Stimulated activated CD8-positive, alpha-beta memory T cell treated with anti-CD3 and anti-CD28 coated beads, Interleukin-7, amount 100 ng/mL, for 4 hours (primary cell): ENCODE data around the gene ARHGAP4.

Source experiments
- DNase-seq, 2 donors: peaks; one replicate each; pipeline ENCODE4 v3.0.0-alpha.2; 2020; ENCODE audit warnings: low read depth in 2 of 2

ARHGAP4 gene

DNA sequence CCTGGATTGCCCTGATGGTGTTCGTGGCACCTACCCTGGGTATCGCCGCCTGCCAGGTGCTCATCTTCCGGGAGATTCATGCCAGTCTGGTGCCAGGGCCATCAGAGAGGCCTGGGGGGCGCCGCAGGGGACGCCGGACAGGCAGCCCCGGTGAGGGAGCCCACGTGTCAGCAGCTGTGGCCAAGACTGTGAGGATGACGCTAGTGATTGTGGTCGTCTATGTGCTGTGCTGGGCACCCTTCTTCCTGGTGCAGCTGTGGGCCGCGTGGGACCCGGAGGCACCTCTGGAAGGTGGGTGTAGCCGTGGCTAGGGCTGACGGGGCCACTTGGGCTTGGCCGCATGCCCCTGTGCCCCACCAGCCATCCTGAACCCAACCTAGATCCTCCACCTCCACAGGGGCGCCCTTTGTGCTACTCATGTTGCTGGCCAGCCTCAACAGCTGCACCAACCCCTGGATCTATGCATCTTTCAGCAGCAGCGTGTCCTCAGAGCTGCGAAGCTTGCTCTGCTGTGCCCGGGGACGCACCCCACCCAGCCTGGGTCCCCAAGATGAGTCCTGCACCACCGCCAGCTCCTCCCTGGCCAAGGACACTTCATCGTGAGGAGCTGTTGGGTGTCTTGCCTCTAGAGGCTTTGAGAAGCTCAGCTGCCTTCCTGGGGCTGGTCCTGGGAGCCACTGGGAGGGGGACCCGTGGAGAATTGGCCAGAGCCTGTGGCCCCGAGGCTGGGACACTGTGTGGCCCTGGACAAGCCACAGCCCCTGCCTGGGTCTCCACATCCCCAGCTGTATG lies 19.7 kb downstream of the ARHGAP4 start:
- DNase-seq, result no peak

GRCh38 chrX:153905481-153906095 lies 20.5 kb downstream of the ARHGAP4 start:
- DNase-seq, result no peak

GRCh38 chrX:153903991-153904957 lies 21.8 kb downstream of the ARHGAP4 start, which contains the start of gene AVPR2:
AVPR2 (plus strand) TSS chrX:153904673; CDS start chrX:153905146, 473 bp downstream.
- no peak for DNase-seq

DNA sequence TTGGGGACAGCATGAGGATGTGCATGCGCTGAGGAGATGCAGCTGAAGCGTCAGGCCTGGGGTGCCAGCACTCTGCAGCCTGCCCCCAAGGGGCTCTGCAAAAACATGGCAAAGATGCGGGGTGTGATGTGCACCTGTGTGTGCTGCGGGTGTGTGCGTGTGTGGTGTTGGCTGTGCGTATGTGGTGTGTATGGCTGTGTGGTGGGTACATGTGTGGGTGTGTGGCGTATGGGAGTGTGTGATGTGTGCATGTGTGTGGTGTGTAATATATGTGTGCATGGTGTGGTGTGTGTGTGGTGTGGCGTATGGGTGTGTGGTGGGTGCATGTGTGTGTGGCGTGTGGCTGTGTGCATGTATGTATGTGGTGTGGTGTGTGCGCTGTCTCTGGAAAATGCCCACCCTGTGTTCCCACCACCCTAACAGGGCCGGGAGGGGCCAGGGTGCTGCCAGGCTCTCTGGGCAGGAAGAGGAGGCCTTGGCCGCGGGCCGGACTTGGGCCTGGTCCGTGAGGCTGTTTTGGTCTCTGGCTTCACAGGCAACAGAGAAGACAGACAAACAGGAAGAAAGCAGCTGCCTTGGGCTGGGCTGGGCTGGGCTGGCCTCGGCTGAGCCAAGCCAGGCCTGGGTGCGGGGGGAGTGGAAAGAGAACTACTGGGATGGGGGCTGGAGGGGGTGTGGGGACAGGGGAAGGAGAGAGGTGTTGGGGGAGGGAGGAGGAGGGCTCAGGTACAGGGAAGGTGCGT lies 22.7 kb downstream of the ARHGAP4 start:
- DNase-seq, result no peak

GRCh38 chrX:153902385-153902784 lies 23.7 kb downstream of the ARHGAP4 start:
- DNase-seq, result no peak

DNA sequence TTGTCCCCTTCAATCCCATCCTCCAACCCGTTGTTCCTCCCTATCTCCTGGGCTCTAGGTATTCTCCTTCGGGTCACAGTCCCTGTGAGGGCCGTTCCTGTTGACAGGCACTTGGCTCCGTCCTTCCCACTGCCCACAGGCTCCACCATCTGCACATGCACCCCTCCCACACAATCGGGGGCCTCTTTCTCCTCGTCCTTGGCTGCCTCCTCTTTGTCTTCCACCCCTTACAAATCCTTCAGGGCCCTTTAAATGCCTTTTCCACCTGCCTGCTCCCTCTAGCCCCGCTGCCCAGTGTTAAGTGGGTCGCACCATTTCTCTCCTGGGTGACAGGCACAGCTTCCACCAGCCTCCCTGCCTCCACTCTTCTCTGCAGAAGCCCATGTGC lies 24.3 kb downstream of the ARHGAP4 start:
- DNase-seq, result no peak

GRCh38 chrX:153900831-153901752 lies 25.0 kb downstream of the ARHGAP4 start:
- peak; percentile 49 to 51 for DNase-seq

DNA sequence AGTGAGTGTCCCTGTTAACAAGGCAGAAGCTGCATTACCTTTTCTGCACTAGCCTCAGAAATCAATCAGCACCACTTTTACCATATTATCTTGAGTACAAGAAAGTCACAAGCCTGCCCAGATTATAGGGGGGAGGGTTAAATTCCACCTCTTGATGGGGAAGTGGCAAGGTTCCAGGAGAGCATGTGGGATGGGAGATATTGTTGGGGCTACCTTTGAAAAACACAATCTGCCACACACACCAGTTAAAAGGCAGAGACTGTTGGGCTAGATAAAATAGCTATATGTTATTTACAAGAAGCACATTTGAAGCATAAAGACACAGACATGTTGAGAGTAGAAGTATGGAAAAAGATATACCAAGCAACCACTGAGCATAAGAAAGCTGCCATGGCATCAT lies 28.2 kb downstream of the ARHGAP4 start:
- DNase-seq, result no peak

GRCh38 chrX:153889123-153889522 lies 36.9 kb downstream of the ARHGAP4 start:
- no peak for DNase-seq

DNA sequence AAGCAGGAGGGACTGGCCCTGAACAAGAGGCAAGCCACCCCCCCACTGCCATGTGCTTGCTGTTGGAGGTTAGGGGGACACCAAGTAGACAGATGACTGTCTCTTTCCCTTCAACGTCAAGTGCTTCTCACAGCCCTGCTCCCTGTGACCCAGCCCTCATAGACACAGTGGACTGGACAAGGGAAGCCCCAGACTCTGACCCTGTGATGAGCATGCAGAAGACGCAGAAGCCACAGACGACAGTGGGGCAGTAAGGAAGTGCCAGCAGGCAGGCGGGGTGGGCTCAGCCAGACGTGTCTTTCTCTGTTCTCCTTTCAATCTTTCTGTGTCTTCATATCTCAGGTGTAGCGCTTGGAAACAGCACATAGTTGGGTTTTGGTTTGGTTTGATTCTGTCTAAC lies 37.7 kb downstream of the ARHGAP4 start:
- no peak for DNase-seq

GRCh38 chrX:153887385-153887784 lies 38.7 kb downstream of the ARHGAP4 start:
- DNase-seq, result no peak

DNA sequence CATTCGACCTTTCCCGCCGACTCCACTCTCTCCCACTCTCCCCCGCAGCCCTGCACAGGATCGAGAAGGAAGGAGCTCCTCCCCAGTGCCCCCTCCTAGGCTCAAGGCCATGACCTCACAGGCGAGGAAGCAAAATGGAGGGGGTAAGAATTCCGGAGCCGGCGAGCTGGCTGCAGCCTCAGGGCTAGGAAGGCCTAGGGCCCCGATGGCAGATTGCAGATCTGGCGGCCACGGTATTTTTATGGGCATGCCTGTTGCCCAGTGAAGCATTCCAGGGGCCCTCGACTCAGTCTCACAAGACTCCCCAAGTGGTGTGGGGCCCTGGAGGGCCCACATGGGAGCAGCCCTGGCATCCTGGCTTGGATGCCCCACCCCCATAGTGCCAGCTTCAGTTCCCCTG lies 39.1 kb downstream of the ARHGAP4 start:
- no peak for DNase-seq

DNA sequence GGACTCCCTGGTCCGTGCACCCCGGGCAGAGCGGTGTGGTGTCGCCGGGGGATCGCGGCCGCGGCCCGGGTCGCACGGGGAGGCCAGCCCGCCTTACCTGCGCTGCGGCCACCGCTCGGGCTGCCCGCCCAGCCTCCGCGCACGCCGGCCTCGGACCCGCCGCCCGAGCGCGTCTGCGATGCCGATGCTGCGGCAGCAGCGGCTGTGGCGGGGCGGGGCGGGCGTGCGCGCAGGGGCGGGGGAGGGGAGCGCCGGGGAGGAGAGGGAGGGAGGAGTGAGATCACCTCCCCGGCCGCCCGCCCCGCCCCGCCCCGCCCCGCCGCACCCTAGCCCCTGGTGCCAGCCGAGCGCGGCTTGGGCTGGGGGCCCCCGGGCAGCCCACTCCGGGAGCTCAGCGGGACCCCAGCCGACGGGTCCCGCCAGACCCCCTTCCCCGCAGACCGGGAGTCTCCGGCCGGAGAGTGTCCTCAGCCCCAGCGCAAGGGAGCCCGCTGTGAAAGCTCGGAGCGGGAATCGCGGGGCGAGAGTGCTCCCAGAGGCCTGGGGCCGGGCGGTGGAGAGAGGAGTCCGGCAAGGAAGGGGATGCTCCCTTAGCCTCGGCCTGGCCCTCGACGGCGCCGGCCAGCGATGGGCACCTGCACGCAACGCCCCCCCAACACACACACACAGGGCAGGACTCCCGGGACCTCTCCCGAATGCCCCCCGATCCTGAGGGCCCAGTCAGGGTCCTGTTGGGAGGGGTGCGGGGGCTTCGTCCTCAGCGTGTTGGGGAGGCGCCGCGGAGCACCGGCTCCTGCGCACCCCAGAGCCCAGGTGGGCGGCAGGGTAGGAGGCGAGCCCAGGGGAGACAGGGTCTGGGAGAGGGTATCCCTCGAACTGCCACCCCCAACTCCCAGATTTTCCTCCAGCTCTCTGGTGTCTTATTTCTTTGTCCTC lies 39.8 kb downstream of the ARHGAP4 start, which contains the start of gene L1CAM:
TSS of gene L1CAM (minus strand) at position 206 of the 936 bp plus-strand sequence. CDS start 10,337 bp downstream, outside the sequence.
- DNase-seq, result no peak

DNA sequence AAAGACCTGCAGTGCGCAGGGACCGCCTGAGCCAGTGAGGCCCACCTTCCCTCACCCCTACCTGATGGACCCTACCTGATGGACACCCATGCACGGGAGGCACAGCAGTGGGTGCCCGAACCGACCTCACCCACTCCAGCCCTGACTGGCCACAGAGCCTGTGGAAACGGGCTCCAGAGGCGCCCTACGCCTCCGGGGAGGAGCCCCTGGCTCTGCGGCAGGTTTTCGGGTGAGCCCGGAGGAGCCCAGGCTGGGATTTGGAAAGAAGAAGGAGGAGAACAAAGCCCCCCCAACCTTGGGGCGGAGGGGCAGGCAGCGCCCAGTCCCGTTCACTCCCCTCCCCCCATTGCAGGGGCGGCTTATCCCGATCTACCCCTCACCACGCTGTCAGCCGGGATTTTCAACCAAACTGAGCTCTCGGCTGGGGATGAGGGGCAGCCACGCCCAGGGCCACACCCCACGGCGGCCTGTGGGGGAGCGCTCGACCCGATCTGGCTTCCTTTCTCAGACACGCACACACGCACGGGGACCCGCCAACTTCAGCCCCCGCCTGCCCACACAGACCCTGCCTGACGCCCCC lies 40.8 kb downstream of the ARHGAP4 start:
- no peak for DNase-seq

DNA sequence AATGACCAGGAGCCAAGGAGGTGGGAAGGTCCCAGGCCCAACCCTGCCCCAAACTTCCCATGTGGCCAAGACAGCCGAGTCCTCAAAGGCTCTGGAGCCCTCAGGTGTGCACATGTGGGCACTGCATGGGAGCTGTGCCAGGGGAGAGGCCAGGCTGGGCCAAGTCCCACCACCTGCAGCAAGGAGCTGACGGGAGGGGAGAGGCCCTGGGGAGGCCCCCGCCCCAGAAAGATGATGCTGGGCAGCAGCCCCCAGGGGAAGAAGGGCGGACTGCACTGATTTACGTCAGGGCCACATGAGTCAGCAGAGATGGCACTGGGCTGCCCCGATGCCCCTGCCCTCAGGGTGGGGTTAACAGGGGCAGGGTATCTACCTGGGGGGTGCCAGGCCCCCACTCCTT lies 41.5 kb downstream of the ARHGAP4 start:
- DNase-seq, result no peak

DNA sequence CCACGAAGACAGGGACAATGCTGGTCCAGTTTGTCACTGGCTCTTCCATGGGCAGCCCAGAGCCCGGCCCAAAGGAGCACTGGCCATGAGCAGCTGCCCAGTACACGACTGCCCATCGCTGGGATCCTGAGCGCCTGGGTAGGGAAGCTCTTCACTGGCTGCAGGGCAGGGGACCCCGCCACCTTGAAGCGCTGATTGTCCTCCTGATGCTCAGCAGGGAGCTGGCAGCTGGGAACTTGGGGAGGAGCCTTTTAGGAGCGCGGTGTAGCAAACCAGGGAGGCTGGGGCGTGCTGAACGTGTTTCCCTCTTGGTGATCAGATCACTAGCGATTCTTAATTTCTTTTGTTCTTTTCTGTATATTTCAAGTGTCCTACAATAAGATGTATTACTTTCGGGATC lies 41.9 kb downstream of the ARHGAP4 start:
- no peak for DNase-seq

DNA sequence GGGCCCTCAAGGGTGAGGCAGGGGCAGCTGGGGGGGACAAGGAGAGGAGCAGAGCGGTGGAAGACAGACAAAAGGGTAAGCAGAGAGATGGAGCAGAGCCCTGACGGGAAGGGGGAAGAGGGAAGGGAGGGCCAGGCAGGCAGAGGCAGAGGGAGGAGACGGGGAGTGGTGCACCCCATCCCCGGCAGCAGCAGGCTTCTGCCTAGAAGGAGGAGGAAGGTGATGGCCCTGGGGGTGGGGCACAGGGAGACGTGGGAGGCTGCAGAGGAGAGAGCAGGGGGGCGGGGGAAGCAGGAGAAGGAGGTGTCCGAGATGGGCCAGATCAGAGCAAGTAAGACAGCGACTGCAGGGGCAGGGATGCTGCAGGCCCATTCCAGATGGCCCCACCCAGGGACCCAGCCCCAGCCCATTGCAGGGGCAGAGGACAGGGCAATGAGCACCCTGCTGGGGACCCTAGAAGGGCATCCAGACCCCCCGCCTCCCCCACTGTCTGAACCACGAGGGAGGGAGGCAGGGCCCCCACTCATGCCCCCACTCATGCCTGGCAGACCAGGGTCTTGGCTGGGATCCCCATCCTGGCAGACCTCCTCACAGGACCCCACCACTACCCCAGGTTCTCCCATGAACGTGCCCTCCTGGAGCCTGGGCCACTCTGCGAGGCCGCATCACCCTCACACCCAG lies 42.8 kb downstream of the ARHGAP4 start:
- DNase-seq, result no peak

GRCh38 chrX:153882557-153882956 lies 43.5 kb downstream of the ARHGAP4 start:
- no peak for DNase-seq
